Endothelial cell of umbilical vein (primary cell): ENCODE results near the gene LYPD4. TPM values are rescaled to one million over a fixed set of nuclear protein-coding genes. Genes with fewer than 3 reads are reported as not detected.

Experiments
- BruUV-seq: library from RNA; stranded (reverse); fragments of 400-500 nt; replicated peaks from 2 replicates; lab custom pipeline; 2021; lab: Mats Ljungman, UMichigan
- CTCF ChIA-PET: fragments of 300-600, 350-600 bp; sonication (Branson Sonifier 250); formaldehyde crosslinking; loops from one replicate; lab custom pipeline; 2021; ENCODE audit warnings: antibody characterized with exemption, inconsistent platforms; lab: Charles Lee
- POLR2A ChIA-PET: fragments of 300-600, 350-600 bp; sonication (Branson Sonifier 250); formaldehyde crosslinking; loops from one replicate; lab custom pipeline; 2021; ENCODE audit warnings: antibody characterized with exemption, inconsistent platforms; lab: Charles Lee
- DNase-seq: peaks from one replicate; pipeline ENCODE4 v3.0.0-alpha.2; 2011; ENCODE audit warnings: low read depth, low spot score
- FAIRE-seq: peaks from 2 replicates; lab custom pipeline; 2011; peaks lifted over from hg19 to GRCh38; lab: Jason Lieb, UNC
- H2AFZ ChIP-seq: 2 replicates; pipeline ENCODE4 v1.6.0; 2012; ENCODE audit warnings: low read depth, low read length, control low read depth, inconsistent platforms
- H3K27ac ChIP-seq: 2 replicates; pipeline ENCODE4 v1.5.1; 2011; ENCODE audit warnings: low read depth, mild to moderate bottlenecking, control low read depth, low read length, moderate library complexity; ENCODE audit not compliant: insufficient read depth
- H3K27me3 ChIP-seq, 2 experiments: 2 replicates each; pipeline versions ENCODE4 v1.6.0 to v1.6.1; 2011; ENCODE audit warnings: low read length in 2 of 2, mixed read lengths in 1 of 2; ENCODE audit not compliant: control insufficient read depth in 2 of 2, insufficient read depth in 2 of 2
- H3K36me3 ChIP-seq, 2 experiments: 2 replicates in 1 of 2; 3 replicates in 1 of 2; pipeline ENCODE4 v1.5.1; 2011; ENCODE audit warnings: low read length in 2 of 2, mild to moderate bottlenecking in 1 of 2, moderate library complexity in 1 of 2; ENCODE audit not compliant: control insufficient read depth in 2 of 2, insufficient read depth in 2 of 2; ENCODE audit errors: extremely low read depth in 1 of 2
- H3K4me1 ChIP-seq: 3 replicates; pipeline ENCODE4 v1.5.1; 2011; ENCODE audit warnings: mild to moderate bottlenecking, low read length; ENCODE audit not compliant: control insufficient read depth, insufficient read depth; ENCODE audit errors: extremely low read depth
- H3K4me2 ChIP-seq: 2 replicates; pipeline ENCODE4 v1.6.1; 2011; ENCODE audit warnings: low read length, control low read depth, mixed read lengths; ENCODE audit not compliant: insufficient read depth
- H3K4me3 ChIP-seq, 3 experiments: fragments of 200-600 bp in 1 of 3; sonication (generic), shearing (Covaris generic) in 1 of 3; replicated peaks in 1 of 3; 2 replicates each; pipeline ENCODE4 v1.5.1; 2011 to 2016; ENCODE audit warnings: control low read depth in 3 of 3, low read length in 3 of 3, mild to moderate bottlenecking in 2 of 3, inconsistent platforms in 1 of 3, low read depth in 1 of 3, moderate library complexity in 1 of 3; ENCODE audit not compliant: insufficient read depth in 1 of 3
- H3K79me2 ChIP-seq: 2 replicates; pipeline ENCODE4 v1.6.0; 2012; ENCODE audit warnings: low read length, inconsistent platforms; ENCODE audit not compliant: control insufficient read depth, insufficient read depth
- H3K9ac ChIP-seq: replicated peaks from 2 replicates; pipeline ENCODE3; 2011; ENCODE audit warnings: low read length, control low read depth; ENCODE audit not compliant: insufficient read depth; ENCODE audit errors: extremely low read depth
- H3K9me1 ChIP-seq: replicated peaks from 3 replicates; pipeline ENCODE4 v1.6.0; 2011; ENCODE audit warnings: mild to moderate bottlenecking, low read length; ENCODE audit not compliant: control insufficient read depth, insufficient read depth; ENCODE audit errors: extremely low read depth
- H3K9me3 ChIP-seq: replicated peaks from 2 replicates; pipeline ENCODE4 v1.5.1; 2012; ENCODE audit warnings: low read length, inconsistent platforms; ENCODE audit not compliant: control insufficient read depth, insufficient read depth
- H4K20me1 ChIP-seq: replicated peaks from 2 replicates; pipeline ENCODE3; 2011; ENCODE audit warnings: mild to moderate bottlenecking, low read length; ENCODE audit not compliant: control insufficient read depth, insufficient read depth; ENCODE audit errors: extremely low read depth
- CTCF ChIP-seq, 2 donors: IDR thresholded peaks; 1 replicate in 1 of 2; 2 replicates in 1 of 2; pipeline ENCODE4 v1.5.1; 2011; ENCODE audit warnings: low read length in 2 of 2, mild to moderate bottlenecking in 2 of 2, moderate library complexity in 2 of 2, control low read depth in 1 of 2, inconsistent platforms in 1 of 2, low read depth in 1 of 2; ENCODE audit not compliant: insufficient read depth in 1 of 2; ENCODE audit errors: extremely low read depth in 1 of 2
- EZH2 ChIP-seq: IDR thresholded peaks from 2 replicates; pipeline ENCODE4 v1.6.1; 2012; ENCODE audit warnings: borderline replicate concordance, low read depth, mild to moderate bottlenecking, moderate library complexity, low read length, inconsistent platforms; ENCODE audit not compliant: severe bottlenecking
- FOS ChIP-seq: IDR thresholded peaks from 2 replicates; pipeline ENCODE4 v1.6.1; 2011; ENCODE audit warnings: mild to moderate bottlenecking, low read length, moderate library complexity, borderline replicate concordance; ENCODE audit not compliant: insufficient read depth
- GATA2 ChIP-seq: IDR thresholded peaks from 2 replicates; pipeline ENCODE4 v1.7.0; 2011; ENCODE audit warnings: low read depth, mild to moderate bottlenecking, moderate library complexity, mixed read lengths, low read length; ENCODE audit not compliant: insufficient read length, insufficient read depth
- JUN ChIP-seq: IDR thresholded peaks from 2 replicates; pipeline ENCODE4 v1.6.1; 2011; ENCODE audit warnings: borderline replicate concordance, low read depth; ENCODE audit not compliant: insufficient read length, insufficient read depth
- MAX ChIP-seq: IDR thresholded peaks from 2 replicates; pipeline ENCODE4 v1.6.1; 2011; ENCODE audit not compliant: insufficient read depth, insufficient read length
- MYC ChIP-seq: IDR thresholded peaks from one replicate; pipeline ENCODE4 v1.6.1; 2011; ENCODE audit warnings: mild to moderate bottlenecking, low read depth, low read length
- POLR2A ChIP-seq: IDR thresholded peaks from 2 replicates; pipeline ENCODE4 v1.6.1; 2012; ENCODE audit warnings: low read depth, mild to moderate bottlenecking, control low read depth, low read length
- POLR2AphosphoS5 ChIP-seq: IDR thresholded peaks from 2 replicates; pipeline ENCODE4 v1.6.1; 2012; ENCODE audit warnings: low read depth, mild to moderate bottlenecking, control low read depth, low read length, moderate library complexity; ENCODE audit not compliant: insufficient read depth
- dilution Hi-C: fragments of 300-500 bp; cut with MboI; formaldehyde crosslinking; loops from one replicate; pipeline ENCODE4 v1.15.0; 2019; ENCODE audit warnings: low sequenced_read_pairs; ENCODE audit not compliant: extremely low pct_ligation_motif_present
- intact Hi-C: fragments of 100-400 bp; cut with micrococcal nuclease; formaldehyde crosslinking; loops from one replicate; pipeline ENCODE4 v1.10.0; 2022
- polyA plus RNA-seq, 4 experiments: library from polyadenylated mRNA; depleted of rRNA in 3 of 4; stranded (reverse) in 3 of 4; unstranded in 1 of 4; fragments of >200 nt; gene quantifications; 2 replicates each; pipeline versions ENCODE4 v1.2.1 to v1.2.3, GENCODE V29; 2011 to 2012; ENCODE audit warnings: missing spikeins in 1 of 4
- total RNA-seq: library from RNA; stranded (reverse); gene quantifications from 2 replicates; pipeline ENCODE4 v1.2.3, GENCODE V29; 2021

Gene LYPD4
- total and polyA plus RNA-seq, 2 donors (not counting 3 experiments of a cell fraction or from before 2014, with no cell fraction given) = not detected

GRCh38 chr19:41801031-41801430 is 43.5 kb downstream of the LYPD4 start:
- Histone ChIP-seq H3K9me1 (no peaks in the 10 kb centered on the region), H3K79me2 (no peaks in the 10 kb centered on the region), H3K4me2 (no peak overlapping the region), H3K4me1 (no peaks in the 10 kb centered on the region), H3K27ac (no peak overlapping the region), H3K9ac (no peak overlapping the region), H3K36me3 (no peaks in the 10 kb centered on the region), H4K20me1 (no peaks in the 10 kb centered on the region), H3K9me3 (no peaks in the 10 kb centered on the region), H3K4me3 (no peak overlapping the region), H2AFZ (no peak overlapping the region), H3K27me3 (no peaks in the 10 kb centered on the region)
- no TSS peak for BruUV-seq
- CTCF ChIA-PET = interaction anchor here (2.6 kb wide), 1 partner anchor 9 kb away, joined by 7 read pairs; no protein-coding TSS in a partner anchor
- FAIRE-seq (no peak), DNase-seq (no peak)
- dilution Hi-C loops (no loop called here), intact Hi-C loops (no loop called here)
- POLR2A ChIA-PET = no interaction called here
- no peak for TF ChIP-seq CTCF (IDR thresholded peaks at IDR 0.05; ENCODE audit: extremely low read depth in 1 of 2, insufficient read depth in 1 of 2, low read depth in 1 of 2, low read length in 2 of 2)
- no peak for TF ChIP-seq POLR2A
- no peak for TF ChIP-seq FOS
- TF ChIP-seq GATA2 = no peak
- TF ChIP-seq POLR2AphosphoS5 = no peak
- TF ChIP-seq JUN = no peak
- TF ChIP-seq MYC = no peak
- no peak for TF ChIP-seq EZH2
- no peak for TF ChIP-seq MAX
